Activated CD4-positive, CD25-positive, alpha-beta regulatory T cell treated with anti-CD3 and anti-CD28 coated beads, Interleukin-2, amount 50 U/mL, for 24 hours (primary cell): ENCODE measurements around the gene TMEM138.

ENCODE experiments used
- ATAC-seq, 2 donors: fragments of 150-1000 bp; cut with Tn5 transposase; one replicate each; pipeline ENCODE4 v1.10.0; 2021; ENCODE audit warnings: mild to moderate bottlenecking in 1 of 2, moderate library complexity in 1 of 2

TMEM138 gene

DNA sequence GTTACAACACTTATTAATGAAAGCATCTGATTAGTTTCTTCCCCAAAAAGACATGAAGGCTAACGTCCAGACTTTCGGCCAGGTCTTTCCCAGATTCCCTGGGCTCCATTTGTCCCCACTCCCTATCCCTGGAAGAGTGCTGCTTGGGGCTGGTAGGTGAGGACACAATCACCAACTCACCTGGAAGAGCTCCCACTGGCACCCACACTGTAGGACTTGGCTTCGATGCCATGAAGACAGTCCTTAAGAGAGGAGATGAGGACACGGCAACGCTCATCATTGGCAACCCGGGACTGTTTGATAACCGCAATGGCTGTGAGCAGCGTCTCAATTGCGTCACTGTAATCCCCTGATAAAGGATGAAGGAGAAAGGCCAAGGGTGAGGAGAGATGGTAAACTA lies 49.4 kb downstream of the TMEM138 start:
- ATAC-seq, result no peak

DNA sequence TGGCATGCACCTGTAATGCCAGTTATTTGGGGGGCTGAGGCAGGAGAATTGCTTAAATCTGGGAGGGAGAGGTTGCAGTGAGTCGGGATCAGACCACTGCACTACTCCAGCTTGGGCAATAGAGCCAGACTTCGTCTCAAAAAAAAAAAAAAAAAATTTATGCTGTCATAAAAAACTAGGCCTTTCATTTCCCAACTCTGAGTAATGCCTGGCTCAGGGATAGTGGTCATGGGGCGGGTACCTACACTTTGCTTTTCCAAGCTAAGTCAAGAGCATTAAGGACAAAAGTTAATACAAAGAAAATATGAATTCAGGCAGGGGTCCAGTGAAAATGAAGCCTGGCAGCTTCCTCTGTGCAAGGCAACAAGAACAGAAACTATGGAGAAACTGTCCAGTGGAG lies 51.3 kb downstream of the TMEM138 start:
- no peak for ATAC-seq

DNA sequence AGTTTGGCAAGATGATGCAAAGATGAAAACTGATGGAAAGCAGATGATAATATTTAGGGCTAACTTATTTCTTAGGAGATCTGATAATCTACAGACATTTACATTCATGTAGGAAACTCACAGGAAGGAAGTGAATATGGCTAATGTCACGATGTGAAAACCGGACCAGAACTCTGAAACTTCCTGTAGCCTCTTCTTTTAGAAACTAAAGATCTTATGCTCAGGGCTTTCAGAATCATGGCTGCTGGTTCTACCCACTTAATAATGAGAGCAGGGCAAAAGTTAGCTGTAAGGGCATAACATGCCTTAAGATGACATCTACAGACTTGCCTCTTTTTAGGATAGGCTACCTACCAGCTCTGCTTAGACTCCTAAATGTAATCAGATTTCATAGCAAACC lies 52.4 kb downstream of the TMEM138 start:
- no peak for ATAC-seq

DNA sequence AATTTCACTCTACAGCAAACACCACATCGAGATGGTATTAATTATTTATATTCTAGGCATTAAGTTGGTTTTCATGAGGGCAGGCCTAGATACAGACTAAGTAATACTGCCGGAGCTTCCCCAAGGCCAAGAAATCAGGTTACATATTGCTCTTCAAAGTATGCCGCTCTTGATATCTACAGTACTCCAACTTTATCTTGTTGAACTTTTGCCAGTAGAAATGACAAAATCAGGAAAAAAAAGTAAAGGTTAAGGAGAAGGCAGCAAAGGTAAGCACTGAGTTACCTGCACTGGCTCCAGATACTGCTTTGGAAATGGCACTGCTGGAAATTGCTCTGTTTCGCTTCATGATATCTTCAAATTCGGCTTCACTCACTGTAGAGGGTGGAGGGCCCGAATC lies 53.2 kb downstream of the TMEM138 start:
- no peak for ATAC-seq

DNA sequence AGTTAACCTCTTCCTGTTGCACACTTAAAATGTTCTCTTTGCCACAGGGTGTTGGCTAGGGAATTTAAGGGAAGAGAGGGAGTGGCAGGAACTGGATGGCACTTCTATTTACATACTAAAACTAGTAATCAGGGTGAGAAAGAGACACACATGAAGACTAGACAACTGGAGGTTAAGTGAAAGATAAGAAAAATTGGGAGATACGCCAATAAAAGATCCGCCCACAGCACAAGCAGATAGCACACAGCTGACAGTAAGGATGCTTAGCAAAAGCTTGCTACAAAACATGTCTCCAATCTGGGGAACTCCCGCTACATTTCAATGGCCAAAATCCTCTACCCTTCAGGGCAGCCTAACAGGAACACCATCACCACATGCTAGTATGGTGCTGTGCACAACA lies 54.8 kb downstream of the TMEM138 start:
- ATAC-seq, result no peak

DNA sequence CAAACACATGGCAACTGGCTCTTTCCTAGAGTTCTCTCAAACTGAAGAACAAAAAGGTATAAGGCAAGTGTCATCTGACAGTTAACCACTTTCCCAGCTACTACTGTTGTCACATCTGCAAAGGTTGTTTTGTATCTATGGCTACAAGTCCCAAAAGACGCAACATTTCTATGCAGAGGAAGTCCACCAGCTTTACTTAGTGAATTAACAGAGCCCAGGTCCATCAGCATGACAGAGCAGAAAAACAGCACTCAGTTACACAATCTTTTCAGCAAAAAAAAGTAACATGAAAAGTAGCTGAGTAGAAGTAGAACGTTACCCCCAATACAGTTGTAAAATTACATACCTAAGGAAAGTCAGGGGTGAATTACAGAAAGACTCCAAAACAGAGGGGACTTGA lies 55.5 kb downstream of the TMEM138 start:
- ATAC-seq, result no peak

DNA sequence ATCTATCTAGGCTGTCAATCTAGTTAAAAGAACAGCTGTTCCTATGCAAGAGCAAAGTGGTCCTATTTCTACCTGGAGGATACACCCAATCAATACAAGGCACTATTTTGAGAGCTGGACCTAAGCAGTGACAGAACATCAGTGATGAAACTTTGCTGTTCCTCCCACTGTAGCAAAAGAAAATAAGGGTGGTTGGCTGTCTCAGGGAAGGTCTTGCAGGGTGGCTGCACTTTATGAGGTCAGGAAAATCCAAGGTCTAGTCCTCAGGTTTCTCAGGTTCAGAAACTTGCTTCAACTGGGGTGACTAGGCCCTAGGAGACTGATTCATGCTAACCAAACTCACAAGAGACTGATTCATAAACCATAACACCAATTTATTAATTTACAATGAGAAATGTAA lies 56.0 kb downstream of the TMEM138 start:
- peak; percentile 41 to 83 for ATAC-seq
